SK-N-SH treated with all-trans-retinoic acid at 6 μM for 48 hours (cell line): ENCODE data around the gene MLH1.

ENCODE experiments used
- CSDC2 ChIP-seq: fragments of 250-450 bp; sonication (Bioruptor Pico); IDR thresholded peaks from 2 replicates; pipeline ENCODE4 v1.5.0; 2020; ENCODE audit warnings: mild to moderate bottlenecking, moderate library complexity
- CSRNP3 ChIP-seq: fragments of 250-450 bp; sonication (Bioruptor Pico); IDR thresholded peaks from 2 replicates; pipeline ENCODE4 v1.5.1; 2021; ENCODE audit warnings: mild to moderate bottlenecking, moderate library complexity
- GLIS3 ChIP-seq: fragments of 250-450 bp; sonication (Bioruptor Pico); IDR thresholded peaks from 2 replicates; pipeline ENCODE4 v1.5.0; 2020; ENCODE audit warnings: mild to moderate bottlenecking, moderate library complexity
- ISL1 ChIP-seq: fragments of 250-450 bp; sonication (Bioruptor Pico); IDR thresholded peaks from 2 replicates; pipeline ENCODE4 v2.1.2; 2022; ENCODE audit warnings: mild to moderate bottlenecking, moderate library complexity
- PATZ1 ChIP-seq: fragments of 250-450 bp; sonication (Bioruptor Pico); IDR thresholded peaks from 2 replicates; pipeline ENCODE4 v1.8.0; 2020; ENCODE audit warnings: mild to moderate bottlenecking, moderate library complexity, borderline replicate concordance
- PPARA ChIP-seq: fragments of 250-450 bp; sonication (Bioruptor Pico); IDR thresholded peaks from 2 replicates; pipeline ENCODE4 v1.5.0; 2020; ENCODE audit warnings: mild to moderate bottlenecking, borderline replicate concordance
- RARB ChIP-seq: fragments of 250-450 bp; sonication (Bioruptor Pico); IDR thresholded peaks from 2 replicates; pipeline ENCODE4 v1.8.0; 2021; ENCODE audit warnings: mild to moderate bottlenecking, moderate library complexity
- TCF4 ChIP-seq: fragments of 250-450 bp; sonication (Bioruptor Pico); IDR thresholded peaks from 2 replicates; pipeline ENCODE4 v1.8.0; 2021; ENCODE audit warnings: mild to moderate bottlenecking, moderate library complexity, borderline replicate concordance
- TSHZ2 ChIP-seq: fragments of 250-450 bp; sonication (Bioruptor Pico); IDR thresholded peaks from 2 replicates; pipeline ENCODE4 v1.5.0; 2020; ENCODE audit warnings: mild to moderate bottlenecking, moderate library complexity
- ZC3H10 ChIP-seq: fragments of 250-450 bp; sonication (Bioruptor Pico); IDR thresholded peaks from 2 replicates; pipeline ENCODE4 v1.5.1; 2021; ENCODE audit warnings: mild to moderate bottlenecking, moderate library complexity
- ZFP3 ChIP-seq: fragments of 250-450 bp; sonication (Bioruptor Pico); IDR thresholded peaks from 2 replicates; pipeline ENCODE4 v1.5.0; 2020; ENCODE audit warnings: mild to moderate bottlenecking, moderate library complexity

GRCh38 chr3:37025561-37026335 is 32.4 kb downstream of the MLH1 start:
- TF ChIP-seq RARB (no peak), PATZ1 (CRISPR knock-in tag) (no peak), ZFP3 (no peak), CSDC2 (CRISPR knock-in tag) (no peak), TSHZ2 (CRISPR knock-in tag) (no peak), TCF4 (no peak), ISL1 (no peak), CSRNP3 (CRISPR knock-in tag) (no peak), ZC3H10 (no peak), GLIS3 (CRISPR knock-in tag) (no peak), PPARA (CRISPR knock-in tag) (no peak)
